Left ventricle myocardium inferior (tissue), 1 donor: Measurements from ENCODE around the gene TNRC18. TPM values are rescaled to one million over a fixed set of nuclear protein-coding genes. Genes with fewer than 3 reads are reported as not detected.

ENCODE experiments used
- DNase-seq: peaks from one replicate; pipeline ENCODE4 v3.0.0-alpha.2; 2020
- H3K27ac ChIP-seq: fragments of 200-600 bp; replicated peaks from 2 replicates; pipeline ENCODE4 v1.8.0; 2021
- H3K27me3 ChIP-seq: fragments of 200-600 bp; 2 replicates; pipeline ENCODE4 v1.8.0; 2021; ENCODE audit warnings: low read depth
- H3K36me3 ChIP-seq: fragments of 200-600 bp; 2 replicates; pipeline ENCODE4 v1.8.0; 2021
- H3K4me1 ChIP-seq: fragments of 200-600 bp; 2 replicates; pipeline ENCODE4 v1.8.0; 2021
- H3K4me3 ChIP-seq: fragments of 200-600 bp; 2 replicates; pipeline ENCODE4 v1.8.0; 2021; ENCODE audit warnings: mild to moderate bottlenecking, moderate library complexity
- H3K9me3 ChIP-seq: fragments of 200-600 bp; replicated peaks from 2 replicates; pipeline ENCODE4 v1.8.0; 2021
- intact Hi-C: fragments of 100-400 bp; cut with micrococcal nuclease; formaldehyde crosslinking; loops from one replicate; pipeline ENCODE4 v1.11.0; 2022
- total RNA-seq: library from RNA; stranded (reverse); fragmentation: NEBNext Ultra II Directional; extraction: Animal tissue kit (Norgen Biotek cat#: 25700); gene quantifications from one replicate; pipeline ENCODE4 v1.2.1, GENCODE V29; 2021
- TF ChIP-seq, protein P1 (sequence below): fragments of 200-600 bp; IDR thresholded peaks from 2 replicates; pipeline ENCODE4 v1.8.0; 2021; ENCODE audit warnings: antibody characterized with exemption, mild to moderate bottlenecking, borderline replicate concordance
- donor health status: DM: no; HTN: yes; CAD: no; lungs with severe emphysema.

The TNRC18 gene
- total RNA-seq, 1 donor from 2014 or later, result 27.7 TPM

DNA sequence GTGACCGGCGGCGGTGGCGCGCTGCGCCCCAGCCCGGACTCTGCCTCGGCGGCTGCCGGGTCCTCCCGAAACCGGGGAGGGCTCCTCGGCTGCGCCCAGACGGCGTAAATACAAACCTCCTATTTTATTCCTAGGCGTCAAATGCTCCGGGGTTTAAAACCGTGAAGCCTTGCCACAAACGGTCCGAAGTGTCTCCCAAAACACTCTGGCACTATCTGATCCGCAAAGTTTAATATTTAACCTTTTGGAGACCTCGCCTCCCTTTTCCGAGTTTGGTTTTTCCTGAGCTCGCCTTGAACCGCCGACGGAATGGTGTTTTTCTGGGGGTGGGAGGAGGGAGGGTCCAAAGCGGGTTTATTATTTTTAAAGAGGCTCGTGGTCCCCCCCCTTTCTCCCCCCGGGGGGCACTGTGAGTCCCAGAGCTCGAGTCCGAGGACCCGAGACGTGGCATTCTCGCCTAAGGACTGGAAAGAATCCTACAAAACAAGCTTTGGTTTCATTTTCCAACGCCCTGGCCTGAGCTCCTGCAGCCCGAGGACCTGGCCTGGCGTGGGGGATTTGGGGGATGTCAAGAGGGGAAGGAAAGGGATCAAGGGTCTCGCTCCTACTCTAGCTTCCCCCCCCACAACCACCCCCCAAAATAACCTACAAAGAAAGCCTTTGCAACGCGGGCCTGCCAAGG, 1.8 kb downstream of the TNRC18 start:
- TF ChIP-seq, protein P1, sequence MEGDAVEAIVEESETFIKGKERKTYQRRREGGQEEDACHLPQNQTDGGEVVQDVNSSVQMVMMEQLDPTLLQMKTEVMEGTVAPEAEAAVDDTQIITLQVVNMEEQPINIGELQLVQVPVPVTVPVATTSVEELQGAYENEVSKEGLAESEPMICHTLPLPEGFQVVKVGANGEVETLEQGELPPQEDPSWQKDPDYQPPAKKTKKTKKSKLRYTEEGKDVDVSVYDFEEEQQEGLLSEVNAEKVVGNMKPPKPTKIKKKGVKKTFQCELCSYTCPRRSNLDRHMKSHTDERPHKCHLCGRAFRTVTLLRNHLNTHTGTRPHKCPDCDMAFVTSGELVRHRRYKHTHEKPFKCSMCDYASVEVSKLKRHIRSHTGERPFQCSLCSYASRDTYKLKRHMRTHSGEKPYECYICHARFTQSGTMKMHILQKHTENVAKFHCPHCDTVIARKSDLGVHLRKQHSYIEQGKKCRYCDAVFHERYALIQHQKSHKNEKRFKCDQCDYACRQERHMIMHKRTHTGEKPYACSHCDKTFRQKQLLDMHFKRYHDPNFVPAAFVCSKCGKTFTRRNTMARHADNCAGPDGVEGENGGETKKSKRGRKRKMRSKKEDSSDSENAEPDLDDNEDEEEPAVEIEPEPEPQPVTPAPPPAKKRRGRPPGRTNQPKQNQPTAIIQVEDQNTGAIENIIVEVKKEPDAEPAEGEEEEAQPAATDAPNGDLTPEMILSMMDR, result no peak
- intact Hi-C loops, result no loop called here

DNA sequence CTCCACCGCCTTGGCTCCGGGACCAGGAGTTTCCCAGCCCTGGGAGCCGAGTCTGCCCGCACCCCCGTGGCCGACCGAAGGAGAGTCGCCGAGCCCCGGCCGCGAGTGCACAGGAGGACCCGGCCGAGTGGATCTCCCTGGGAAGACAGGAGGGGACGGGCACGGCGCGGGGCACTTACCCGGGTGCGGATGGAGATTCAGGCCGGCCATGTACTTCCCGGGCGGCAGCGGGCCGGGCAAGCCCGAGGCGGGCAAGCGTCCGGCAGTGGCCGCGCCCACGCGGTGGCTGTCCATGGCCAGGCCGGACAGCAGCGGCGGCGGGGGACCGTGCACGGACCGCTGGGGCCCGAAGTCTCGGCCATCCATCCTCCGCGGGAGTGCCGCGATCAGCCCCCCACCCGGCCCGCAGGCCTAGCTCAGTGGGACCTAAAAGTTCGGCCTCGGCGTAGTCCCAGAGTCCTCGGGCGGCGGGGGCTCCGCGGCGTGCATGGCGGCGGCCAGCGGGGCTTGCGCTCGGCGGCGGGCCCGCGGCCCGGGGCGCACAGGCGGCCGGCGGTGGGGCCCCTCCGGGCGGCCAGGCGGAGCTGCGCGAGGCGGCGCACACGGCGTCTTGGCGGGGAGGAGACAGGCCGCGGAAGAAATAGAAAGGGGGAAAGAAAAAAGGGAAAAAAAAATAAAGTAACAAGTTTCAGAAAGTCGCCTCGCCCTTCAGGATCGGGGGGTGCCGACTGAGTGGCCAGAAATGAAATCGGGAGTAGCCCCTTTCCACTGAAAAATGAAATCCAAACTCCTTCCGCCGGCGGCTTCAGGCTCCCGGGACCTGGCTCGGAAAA, 2.5 kb downstream of the TNRC18 start:
- DNase-seq, result peak; percentile 28
- TF ChIP-seq, protein P1, result no peak
- Histone ChIP-seq H3K4me1 (peaks cover 71% of the 10 kb centered on the region), H3K27me3 (no peaks in the 10 kb centered on the region), H3K36me3 (peaks cover 4% of the 10 kb centered on the region), H3K27ac (peak overlapping the region; percentile 100), H3K4me3 (peak overlapping the region; percentile 100), H3K9me3 (no peaks in the 10 kb centered on the region)
- intact Hi-C loops, result no loop called here

More for the DNA sequence above, 1.8 kb downstream of the TNRC18 start:
- DNase-seq, result peak; percentile 44
- Histone ChIP-seq H3K4me1 (peaks cover 79% of the 10 kb centered on the region), H3K9me3 (no peaks in the 10 kb centered on the region), H3K36me3 (no peaks in the 10 kb centered on the region), H3K4me3 (peak overlapping the region; percentile 100), H3K27ac (peak overlapping the region; percentile 100), H3K27me3 (no peaks in the 10 kb centered on the region)

DNA sequence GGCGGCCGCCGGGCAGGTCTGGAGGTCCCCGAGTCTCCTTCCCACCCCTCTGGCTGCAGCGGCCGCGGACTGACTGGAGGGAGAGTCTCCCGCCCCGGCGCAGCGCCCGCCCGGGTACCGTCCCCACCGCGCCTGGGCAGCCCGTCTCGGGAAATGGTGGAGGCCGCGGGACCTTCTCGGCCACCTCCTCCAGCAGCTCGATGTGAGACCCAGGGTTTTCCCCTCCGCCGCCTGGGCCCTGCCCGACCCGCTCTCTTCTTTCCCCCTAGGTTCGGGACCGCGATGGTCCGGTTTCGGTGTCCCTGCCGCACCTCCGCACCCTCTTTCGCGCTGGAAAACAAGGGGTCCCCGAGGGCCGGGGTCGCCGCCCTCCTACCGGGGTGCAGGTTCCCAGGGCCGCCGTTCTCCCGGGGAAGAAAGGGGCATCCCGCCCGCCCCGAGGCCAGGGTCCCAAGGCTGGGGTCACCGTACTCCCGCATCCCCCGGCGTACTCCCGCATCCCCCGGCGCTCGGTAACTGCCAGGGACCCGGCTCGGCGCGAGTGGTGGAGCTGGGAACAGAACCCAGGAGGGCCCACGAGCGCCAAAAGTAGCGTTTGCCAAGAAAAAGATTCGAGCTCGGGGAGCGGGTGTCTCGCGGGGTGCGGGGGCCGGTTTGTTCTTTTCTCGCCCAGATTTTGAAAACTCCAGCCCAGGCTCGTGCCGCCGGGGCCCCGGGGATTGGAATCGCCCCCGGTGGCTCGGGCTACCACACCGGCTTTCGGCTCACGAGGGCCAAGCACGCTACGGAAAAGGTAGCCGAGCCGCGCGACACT, 3.4 kb downstream of the TNRC18 start:
- Histone ChIP-seq H3K27ac (peak overlapping the region; percentile 100), H3K4me1 (peaks cover 65% of the 10 kb centered on the region), H3K9me3 (no peaks in the 10 kb centered on the region), H3K36me3 (peaks cover 4% of the 10 kb centered on the region), H3K4me3 (peak overlapping the region; percentile 100), H3K27me3 (no peaks in the 10 kb centered on the region)
- peak; percentile 38 for DNase-seq
- intact Hi-C loops, result no loop called here
- TF ChIP-seq, protein P1, result no peak

DNA sequence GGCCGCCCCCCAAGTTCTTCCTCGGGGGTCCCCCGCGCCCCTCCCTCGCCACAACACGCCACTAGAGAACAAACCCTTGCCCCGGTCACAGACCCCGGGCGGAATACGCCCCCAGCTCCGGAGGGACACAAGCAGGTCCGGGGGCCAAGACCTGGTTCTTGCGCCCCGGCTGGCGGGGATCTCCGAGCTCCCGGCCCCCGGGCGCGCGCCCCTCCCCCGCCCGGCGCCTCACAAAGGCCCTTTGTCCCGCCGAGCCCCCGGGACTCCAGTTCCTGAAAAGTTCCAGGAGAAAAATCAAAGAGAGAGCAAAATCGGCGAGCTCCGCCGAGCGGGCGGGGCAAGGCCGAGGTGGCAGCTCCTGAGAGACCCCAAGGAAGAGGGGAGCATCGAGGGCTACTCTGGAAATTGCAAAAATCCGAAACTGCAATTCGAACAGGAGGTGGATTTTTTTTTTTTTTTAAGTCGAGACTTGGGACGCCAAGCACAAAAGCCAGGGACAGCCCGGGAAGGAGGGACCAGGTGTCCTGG, 4.0 kb downstream of the TNRC18 start:
- peak; percentile 38 for DNase-seq
- Histone ChIP-seq H3K4me3 (peak overlapping the region; percentile 100), H3K27ac (peak overlapping the region; percentile 100), H3K9me3 (no peaks in the 10 kb centered on the region), H3K27me3 (no peaks in the 10 kb centered on the region), H3K4me1 (peaks cover 59% of the 10 kb centered on the region), H3K36me3 (peaks cover 4% of the 10 kb centered on the region)
- intact Hi-C loops, result no loop called here
- TF ChIP-seq, protein P1, result no peak

DNA sequence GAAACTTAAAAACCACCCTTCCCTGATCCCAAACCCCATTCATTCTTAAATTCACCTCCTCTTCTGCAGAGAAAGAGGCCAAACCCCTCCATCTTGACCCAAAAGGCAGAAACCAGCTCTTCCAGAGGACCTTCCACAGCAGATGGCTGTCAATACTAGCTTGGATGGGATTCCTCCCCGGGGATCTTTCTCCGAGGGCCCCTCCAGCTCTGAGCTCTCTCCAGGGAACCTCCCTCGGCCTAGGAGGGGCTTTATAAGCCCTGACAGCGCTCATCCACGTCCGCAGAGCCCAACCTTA, 5.4 kb downstream of the TNRC18 start:
- Histone ChIP-seq H3K9me3 (no peaks in the 10 kb centered on the region), H3K27me3 (no peaks in the 10 kb centered on the region), H3K27ac (peak overlapping the region; percentile 100), H3K4me1 (peaks cover 53% of the 10 kb centered on the region), H3K36me3 (peaks cover 4% of the 10 kb centered on the region), H3K4me3 (peak overlapping the region; percentile 100)
- no peak for DNase-seq
- TF ChIP-seq, protein P1, result no peak
- intact Hi-C loops, result no loop called here
